ENCODE data around the gene MTMR1.

Gene MTMR1

GRCh38 chrX:150692831-150693724 lies at the start of gene MTMR1:
TSS of gene MTMR1 (plus strand) at chrX:150693396. CDS start at chrX:150693531, 135 bp downstream.
- DNase-seq (ENCODE audit: extremely low read depth in 1 of 2, low read depth in 1 of 2), result no peak

GRCh38 chrX:150643958-150644357 lies 49.2 kb upstream of the MTMR1 start:
- DNase-seq (ENCODE audit: extremely low read depth in 1 of 2, low read depth in 1 of 2), result no peak

GRCh38 chrX:150644422-150644821 lies 48.8 kb upstream of the MTMR1 start:
- DNase-seq (ENCODE audit: extremely low read depth in 1 of 2, low read depth in 1 of 2), result no peak

DNA sequence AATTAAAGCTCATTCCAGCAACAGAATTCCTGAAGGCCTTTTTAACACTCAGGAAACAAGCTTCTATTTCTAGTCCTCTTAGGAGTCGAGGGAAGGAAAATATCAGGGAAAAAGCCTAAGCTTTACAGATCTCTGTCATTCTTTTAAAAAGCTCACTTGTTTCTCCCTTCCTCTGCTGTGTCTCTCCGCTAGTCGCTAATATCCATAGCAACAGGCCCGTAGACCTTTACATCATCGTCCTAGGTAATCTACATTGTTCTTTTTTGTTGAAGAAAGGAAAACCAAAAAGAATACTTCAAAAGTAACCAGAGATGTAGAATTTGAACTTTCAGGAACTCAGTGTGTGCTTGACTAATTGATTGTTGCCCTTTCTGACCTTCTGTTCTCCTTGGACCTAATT lies 45.9 kb upstream of the MTMR1 start:
- no peak for DNase-seq (ENCODE audit: extremely low read depth in 1 of 2, low read depth in 1 of 2)

DNA sequence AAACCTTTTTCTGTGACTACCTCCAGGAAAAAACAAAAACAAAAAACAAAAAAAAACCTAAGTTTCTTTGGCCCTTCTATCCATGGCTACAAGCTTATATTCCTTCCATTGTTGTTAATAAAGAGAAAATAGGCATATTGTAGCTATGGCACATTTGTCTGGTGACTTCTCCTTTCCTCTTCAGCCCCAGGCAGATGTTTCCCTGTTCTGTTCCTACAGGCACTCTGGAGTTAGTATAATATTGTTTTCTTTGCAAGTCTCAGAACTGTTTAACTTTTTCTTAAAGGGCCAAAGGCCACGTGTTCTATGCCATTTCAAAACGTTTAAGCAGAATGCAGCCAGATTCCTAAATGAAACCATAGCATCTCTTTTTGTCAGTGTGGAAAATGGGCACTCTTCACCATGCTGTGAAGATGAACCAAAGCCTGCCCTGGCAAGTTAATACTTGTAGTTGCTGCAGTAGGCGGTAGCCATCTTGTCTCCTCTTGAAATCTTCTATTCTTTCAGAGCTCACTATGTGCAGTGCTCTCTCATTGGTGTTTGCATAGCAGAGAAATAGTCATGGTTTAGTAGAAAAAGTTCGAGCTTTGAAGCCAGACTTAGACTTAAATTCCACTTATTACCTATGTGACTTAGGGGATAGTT lies 44.8 kb upstream of the MTMR1 start:
- no peak for DNase-seq (ENCODE audit: extremely low read depth in 1 of 2, low read depth in 1 of 2)

DNA sequence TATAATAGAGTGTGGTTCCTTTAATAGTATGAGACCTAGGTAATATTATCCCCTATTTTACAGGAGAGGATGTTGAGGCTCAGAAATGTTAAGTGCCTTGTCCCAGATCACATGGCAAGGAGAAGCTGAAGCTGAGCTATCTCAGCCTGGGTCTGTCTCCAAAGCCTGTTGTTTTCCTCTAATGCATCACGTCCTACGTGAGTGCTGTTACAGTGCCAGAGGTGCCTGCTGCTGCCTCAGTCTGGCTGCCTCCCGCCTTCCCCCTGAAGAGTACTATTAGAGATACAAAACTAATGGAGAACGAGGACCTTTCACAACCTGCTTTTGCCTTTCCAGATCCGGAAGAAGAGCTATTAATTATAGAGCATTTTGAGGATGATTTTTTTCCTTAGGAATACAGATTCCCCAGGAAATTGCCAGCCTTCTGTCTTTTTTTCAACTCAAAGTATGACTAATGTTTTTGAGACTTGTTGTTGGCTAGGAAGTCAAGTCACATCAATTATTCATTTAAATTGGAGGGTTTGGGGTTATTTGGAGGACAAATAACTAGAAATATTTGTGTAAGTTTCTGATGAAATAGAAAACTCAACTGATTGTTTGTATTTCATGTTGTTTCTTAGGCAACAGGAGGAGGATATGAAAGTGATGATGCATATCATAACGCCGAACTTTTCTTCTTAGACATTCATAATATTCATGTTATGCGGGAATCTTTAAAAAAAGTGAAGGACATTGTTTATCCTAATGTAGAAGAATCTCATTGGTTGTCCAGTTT lies 43.9 kb upstream of the MTMR1 start:
- no peak for DNase-seq (ENCODE audit: extremely low read depth in 1 of 2, low read depth in 1 of 2)

DNA sequence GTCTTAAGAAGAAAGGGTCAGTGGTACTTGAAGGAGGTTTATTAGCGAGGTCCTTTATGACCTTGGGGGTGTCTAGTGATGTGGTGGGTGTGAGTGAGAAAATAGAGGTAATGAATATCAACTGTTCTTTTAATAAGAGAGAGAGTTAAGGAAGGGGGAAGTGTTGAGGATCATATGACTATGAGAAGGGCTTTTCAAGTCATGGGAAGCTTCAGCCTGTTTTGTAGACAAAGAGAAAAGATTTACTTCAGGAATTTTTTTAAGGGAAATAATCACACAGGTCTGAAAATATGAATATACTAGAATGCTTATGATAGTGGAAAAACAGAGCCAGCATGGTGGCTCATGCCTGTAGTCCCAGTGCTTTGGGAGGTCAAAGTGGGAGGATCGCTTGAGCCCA lies 41.3 kb upstream of the MTMR1 start:
- DNase-seq (ENCODE audit: extremely low read depth in 1 of 2, low read depth in 1 of 2), result no peak

- DNase-seq (ENCODE audit: extremely low read depth in 1 of 2, low read depth in 1 of 2), result no peak
Measured at GRCh38 chrX:150655788-150656187, 37.4 kb upstream of the MTMR1 start.

DNA sequence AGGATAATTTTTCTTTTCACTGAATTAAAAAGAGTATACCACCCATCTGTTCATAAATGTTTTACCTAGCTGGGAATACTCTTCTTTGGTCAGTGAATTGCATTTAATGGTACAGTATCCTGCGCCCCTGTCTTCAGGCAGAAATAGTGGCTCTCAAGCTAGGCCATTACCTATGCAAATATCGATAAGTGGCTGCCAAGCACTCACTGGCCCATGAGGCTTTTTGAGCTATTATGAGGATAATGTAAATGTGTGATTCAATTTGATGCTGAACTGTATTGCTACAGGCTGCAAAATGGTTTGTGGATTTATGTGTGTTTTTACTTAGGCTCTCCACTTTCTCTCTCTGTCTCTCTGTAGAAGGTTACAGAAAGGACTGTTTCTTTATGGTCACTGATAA lies 30.1 kb upstream of the MTMR1 start:
- no peak for DNase-seq (ENCODE audit: extremely low read depth in 1 of 2, low read depth in 1 of 2)

- DNase-seq (ENCODE audit: extremely low read depth in 1 of 2, low read depth in 1 of 2), result no peak
Measured at GRCh38 chrX:150664290-150664689, 28.9 kb upstream of the MTMR1 start.

DNA sequence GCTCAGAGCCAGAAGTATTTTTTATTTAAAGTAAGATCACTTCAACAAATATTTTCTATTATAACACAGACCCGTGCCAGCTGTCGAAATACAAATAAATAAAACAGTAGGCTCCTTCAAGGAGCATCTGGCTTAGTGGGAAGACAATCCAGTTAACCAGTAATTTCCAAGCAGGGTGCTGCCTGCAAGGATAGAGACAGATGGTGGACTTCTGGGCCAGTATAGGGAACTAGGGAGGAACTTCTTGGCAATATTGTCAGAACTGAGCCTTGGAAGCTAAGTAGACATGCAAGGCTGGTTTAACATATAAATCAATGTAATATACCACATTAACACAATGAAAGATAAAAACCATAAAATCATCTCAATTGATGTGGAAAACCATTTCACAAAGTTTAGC lies 17.0 kb upstream of the MTMR1 start:
- no peak for DNase-seq (ENCODE audit: extremely low read depth in 1 of 2, low read depth in 1 of 2)

- DNase-seq (ENCODE audit: extremely low read depth in 1 of 2, low read depth in 1 of 2), result no peak
Measured at GRCh38 chrX:150680974-150681373, 12.2 kb upstream of the MTMR1 start.

- no peak for DNase-seq (ENCODE audit: extremely low read depth in 1 of 2, low read depth in 1 of 2)
Measured at GRCh38 chrX:150683112-150683511, 10.1 kb upstream of the MTMR1 start.

DNA sequence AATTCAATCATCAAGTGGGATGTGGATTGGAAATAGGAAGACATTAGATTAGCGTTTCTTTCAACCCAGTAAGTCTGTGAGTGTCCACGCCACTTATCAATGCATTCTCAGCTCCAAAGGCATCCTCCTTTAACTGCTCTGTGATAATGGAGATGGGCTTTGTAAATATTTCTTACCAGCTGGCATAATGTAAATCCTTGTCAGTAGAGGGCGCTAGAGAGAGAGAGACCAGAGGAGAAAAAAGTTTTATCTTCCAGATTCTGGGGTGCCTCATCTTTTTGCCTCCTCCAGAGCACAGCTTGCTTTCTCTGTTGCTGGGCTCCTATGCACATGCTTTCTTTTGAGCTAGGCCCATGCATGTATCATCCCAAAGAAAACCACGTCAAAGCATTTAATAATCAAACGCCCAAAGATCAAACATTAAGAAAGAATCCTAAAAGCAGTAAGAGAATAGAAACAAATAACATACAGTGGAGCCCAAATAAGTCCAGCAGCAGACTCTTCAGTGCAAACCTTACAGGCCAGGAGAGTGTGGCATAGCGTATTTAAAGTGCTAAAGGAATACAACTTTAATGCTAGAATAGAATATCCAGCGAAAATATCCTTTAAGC lies 9.6 kb upstream of the MTMR1 start:
- no peak for DNase-seq (ENCODE audit: extremely low read depth in 1 of 2, low read depth in 1 of 2)

GRCh38 chrX:150688911-150689451 lies 4.2 kb upstream of the MTMR1 start:
- DNase-seq (ENCODE audit: extremely low read depth in 1 of 2, low read depth in 1 of 2), result no peak

DNA sequence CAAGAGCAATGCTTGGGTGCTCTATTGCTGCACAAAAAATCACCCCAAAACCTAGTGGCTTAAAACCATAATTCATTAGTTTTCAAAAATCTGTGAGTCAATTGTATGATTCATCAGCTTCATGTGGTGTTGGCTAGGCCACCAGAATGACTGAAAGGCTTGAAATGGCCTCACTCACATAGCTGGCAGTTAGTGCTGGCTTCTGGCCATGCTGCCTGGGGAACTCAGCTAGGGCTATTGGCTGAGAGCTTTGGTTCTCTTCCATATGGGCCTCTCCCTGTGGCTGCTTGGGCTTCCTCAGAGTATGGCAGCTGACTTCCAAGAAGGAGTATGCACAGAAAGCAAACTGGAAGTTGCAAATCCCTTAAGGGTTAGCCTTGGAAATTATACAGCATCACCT lies 3.1 kb upstream of the MTMR1 start:
- DNase-seq (ENCODE audit: extremely low read depth in 1 of 2, low read depth in 1 of 2), result no peak

- no peak for DNase-seq (ENCODE audit: extremely low read depth in 1 of 2, low read depth in 1 of 2)
Measured at GRCh38 chrX:150692296-150692695, 900 bp upstream of the MTMR1 start.

DNA sequence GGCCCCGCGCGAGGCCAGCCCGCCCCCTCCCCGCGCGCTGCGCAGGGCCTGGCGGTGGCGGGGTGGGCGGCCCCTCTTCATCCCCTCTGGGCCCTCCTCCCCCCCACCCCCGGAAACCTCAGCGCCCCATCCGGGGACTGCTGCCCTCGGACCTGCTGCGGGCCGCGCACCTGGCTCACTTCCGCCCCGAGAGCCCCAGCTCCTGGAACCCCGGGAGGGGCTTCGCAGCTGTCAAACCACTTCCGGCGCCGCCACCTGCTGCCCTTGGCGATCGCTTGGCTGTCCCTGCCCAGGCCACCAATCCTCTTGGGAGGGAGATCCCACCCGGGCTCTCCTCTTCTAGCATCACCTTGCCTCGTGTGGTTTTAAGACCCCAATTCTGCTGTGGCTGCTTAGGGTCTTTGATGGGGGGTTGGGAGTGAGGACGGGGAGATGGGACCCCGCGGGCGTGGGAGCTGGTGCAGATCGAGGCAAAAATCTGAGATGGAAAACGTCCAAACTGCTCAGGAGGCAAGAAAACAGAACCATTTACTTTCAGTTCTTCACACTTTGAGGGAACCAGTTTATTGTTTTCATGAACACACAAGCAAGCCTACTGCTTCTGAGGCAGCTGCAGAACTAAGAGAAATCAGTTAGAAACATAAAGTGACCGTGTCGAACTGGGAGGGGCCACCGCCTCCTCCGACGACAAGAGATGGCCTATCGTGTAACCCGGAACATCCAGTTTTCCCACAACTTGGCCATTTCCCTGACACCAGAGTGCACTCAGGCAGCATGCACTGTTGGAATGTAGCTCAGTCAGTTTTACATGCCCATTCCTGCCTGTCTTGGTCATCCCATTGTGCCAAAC lies 754 bp downstream of the MTMR1 start:
- DNase-seq (ENCODE audit: extremely low read depth in 1 of 2, low read depth in 1 of 2), result peak; percentile 62 to 68

DNA sequence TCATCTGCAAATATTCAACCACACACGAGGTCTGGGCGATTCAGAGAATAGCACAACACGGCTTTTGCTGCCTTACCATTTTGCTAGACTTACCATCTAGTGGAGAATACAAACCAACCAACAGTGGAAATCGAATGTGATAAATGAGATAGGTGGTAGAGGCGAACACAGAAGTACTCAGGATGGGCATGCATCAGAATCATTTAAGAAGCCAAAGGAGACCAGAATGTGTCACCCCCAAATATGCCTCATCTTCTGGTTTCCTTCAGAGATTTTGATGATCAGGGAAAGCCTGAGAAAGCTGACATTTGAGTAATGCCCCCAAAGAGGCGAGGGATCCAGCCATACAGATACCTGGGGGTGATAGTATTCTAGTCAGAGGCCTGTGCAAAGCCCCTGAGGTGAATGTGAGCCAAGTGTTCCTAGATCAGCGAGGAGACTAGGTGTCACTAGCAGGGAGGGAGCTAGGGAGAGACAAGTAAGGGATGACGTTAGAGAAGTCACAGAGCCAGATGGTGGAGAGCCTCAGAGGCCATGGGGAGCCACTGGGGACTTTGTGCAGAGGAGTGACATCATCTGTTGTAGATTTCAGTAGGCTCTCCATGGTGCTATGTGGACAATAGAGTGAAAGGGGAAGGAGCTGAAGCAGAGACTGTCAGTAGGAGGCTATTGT lies 1.7 kb downstream of the MTMR1 start:
- DNase-seq (ENCODE audit: extremely low read depth in 1 of 2, low read depth in 1 of 2), result peak in 1 of 2 donors; percentile 50
